Right kidney (tissue), 1 donor: ENCODE measurements around the gene GRM8.

Experiments used
- DNase-seq: peaks from one replicate; pipeline ENCODE4 v3.0.0-alpha.2; 2016

GRM8 gene

GRCh38 chr7:126426652-126427051, 826.1 kb downstream of the GRM8 start:
- DNase-seq, result no peak

DNA sequence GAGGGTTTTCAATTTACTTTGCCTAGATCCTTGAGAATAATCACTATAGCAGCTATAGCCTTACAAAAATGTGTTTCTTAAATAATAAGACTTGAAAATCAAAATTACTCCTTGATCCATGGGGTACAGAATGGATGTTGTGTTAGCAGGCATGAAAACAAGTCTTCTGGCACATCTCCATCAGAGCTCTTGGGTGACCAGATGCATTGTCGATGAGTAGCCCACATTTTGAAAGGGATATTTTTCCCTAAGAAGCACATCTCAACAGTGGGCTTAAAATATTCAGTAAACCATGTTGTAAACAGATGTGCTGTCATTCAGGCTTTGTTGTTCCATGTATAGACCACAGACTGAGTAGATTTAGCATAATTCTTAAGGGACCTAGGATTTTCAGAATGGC, 827.8 kb downstream of the GRM8 start:
- DNase-seq, result no peak

- no peak for DNase-seq
Measured at GRCh38 chr7:126419047-126419446, 833.7 kb downstream of the GRM8 start.

GRCh38 chr7:126411821-126412383, 840.8 kb downstream of the GRM8 start:
- no peak for DNase-seq

GRCh38 chr7:126411032-126411820, 841.5 kb downstream of the GRM8 start:
- DNase-seq, result no peak

- no peak for DNase-seq
Measured at GRCh38 chr7:126403040-126403439, 849.7 kb downstream of the GRM8 start.

- DNase-seq, result no peak
Measured at GRCh38 chr7:126401918-126402317, 850.8 kb downstream of the GRM8 start.

GRCh38 chr7:126398851-126399529, 853.8 kb downstream of the GRM8 start:
- no peak for DNase-seq

- no peak for DNase-seq
Measured at GRCh38 chr7:126398285-126398684, 854.5 kb downstream of the GRM8 start.

DNA sequence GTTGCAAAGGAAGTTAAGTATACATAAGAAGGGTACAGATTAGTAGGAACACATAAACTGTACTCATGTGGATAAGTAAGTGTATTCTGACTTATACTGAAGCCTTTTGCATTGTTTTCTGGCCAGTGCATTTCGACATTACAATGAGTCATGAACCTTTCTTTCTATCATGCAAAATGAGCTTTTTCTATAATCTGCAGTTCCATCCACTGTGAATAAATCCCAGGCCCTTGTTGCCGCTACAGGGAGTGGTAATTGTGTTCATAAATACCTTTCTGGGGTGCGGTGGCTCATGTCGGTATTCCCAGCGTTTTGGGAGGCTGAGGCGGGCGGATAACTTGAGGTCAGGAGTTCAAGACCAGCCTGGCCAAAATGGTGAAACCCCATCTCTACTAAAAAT, 858.3 kb downstream of the GRM8 start:
- DNase-seq, result no peak
